GM11168 (cell line): ENCODE measurements around the gene DPH7.
"Not testable (repeated sequence)": the region's sequence is repeated elsewhere in the genome, so short reads cannot be mapped to it uniquely, and the experiment has no call there.

Source experiments
- in situ Hi-C: fragments of 300-500 bp; cut with MboI; formaldehyde crosslinking; loops from one replicate; pipeline ENCODE4 v1.12.0; 2022; ENCODE audit warnings: low sequenced_read_pairs; ENCODE audit not compliant: unreplicated experiment

Gene DPH7

DNA sequence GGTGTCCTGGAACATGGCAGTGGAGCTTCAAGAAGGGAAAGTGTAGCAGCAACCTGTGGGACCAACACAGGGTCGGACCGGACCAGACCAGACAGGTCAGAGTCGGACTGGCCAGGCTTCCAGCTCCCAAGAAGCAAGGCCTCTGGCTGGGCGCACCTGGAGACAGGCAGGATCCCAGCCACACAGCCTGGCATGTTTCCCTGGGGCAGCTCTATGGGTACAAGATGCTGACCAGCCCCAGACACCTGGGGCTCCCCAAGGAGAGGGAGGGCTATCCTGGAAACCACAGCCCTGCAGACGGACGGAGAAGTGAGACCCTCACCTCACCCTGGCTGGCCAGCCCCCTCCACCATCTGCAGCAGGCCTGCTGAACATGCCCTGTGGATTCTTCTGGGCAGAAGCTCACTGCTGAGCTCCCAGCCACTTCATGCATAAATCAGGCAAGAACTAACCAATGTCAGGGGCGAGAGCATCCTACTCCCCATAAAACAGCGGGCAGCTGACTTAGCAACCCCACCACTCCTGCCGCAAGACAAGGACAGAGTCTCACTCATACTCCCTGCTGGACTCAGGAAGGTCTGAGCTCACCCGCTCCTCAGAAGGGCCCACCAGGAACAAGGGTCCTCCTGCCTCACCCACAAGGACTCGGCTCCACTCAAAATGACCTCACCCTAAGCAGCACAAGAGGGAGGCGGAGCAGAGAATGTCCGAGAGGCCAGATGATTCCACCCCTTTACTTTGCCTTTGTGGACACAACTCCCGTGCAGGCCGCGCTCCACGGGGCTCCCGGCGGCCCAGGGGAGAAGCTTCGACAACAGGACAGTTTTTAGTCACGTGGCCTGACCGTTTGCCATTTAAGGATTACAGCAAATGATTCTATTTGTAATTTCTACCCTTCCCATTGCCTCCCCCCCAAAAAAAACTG, 2.9 kb upstream of the DPH7 start:
- in situ Hi-C loops, result no loop called here

GRCh38 chr9:137580954-137581322, 2.2 kb upstream of the DPH7 start:
- in situ Hi-C loops, result no loop called here

DNA sequence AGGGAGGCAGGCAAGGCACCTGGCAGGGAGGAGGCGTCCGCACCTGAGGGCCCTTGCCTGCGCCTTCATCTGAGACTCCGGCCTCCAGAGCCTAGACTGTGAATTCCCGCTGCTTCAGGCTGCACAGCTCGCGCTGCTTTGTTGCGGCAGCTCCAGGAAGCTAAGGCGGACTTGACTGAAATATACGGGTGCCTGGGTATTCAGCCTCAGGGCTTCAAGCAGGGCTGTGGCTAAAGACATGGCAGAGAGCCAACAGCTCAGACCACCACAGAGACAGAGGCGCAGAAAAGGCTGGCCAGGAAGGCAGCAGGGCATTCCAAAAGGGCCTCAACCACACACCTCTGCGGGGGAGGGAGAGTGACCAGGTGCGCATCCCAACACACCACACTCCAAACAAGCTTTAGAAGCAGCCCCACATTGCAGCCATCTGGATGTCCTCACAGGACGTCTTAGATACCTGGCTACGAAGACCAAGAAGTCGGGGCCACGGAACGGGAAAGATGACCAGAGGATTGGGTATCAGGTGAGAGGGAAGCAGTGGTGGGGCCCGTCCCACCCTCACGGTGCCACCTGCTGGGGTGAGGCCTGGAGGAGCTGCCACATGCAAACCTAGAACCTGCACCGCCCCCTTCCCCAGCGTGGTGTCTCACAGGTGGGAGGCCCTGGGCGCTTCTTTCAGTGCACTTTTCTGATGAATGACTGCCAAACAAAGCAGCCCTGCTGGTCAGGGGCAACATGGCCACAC, 1.7 kb upstream of the DPH7 start:
- in situ Hi-C loops, result no loop called here

- in situ Hi-C loops, result no loop called here
Measured at GRCh38 chr9:137579259-137579604, 507 bp upstream of the DPH7 start.

DNA sequence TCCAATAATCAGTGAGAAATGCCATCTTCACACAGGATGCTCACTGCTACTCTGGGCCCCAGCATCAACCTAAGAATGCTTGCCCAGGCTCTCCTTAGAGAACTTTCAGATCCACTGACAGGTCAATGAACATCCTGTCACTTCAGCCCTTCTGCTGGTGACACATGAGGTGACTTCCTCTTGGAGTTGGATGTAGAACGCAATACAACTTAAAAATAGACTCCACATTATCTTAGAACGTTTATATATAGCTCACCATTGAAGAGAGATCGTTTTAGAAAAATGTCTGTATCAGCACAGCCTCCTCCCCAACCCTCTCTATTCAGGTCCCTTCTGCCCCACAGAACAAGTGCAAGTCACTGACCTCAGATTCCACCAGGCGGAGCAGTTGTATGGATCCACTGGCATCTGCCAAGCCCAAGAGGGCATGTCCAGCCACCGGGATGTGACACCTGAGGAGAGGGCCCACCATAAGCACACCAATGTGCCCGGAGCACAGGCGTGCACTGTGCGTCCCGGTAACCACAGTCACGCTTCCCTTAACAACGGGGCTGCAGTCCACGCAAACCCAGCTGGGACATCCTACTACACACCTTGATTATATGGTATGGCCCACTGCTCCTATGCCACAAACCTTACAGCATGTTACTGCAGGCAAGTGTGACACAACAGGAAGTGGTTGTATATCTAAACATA, 2.9 kb downstream of the DPH7 start:
- in situ Hi-C loops, result no loop called here

GRCh38 chr9:137575364-137575715, 3.4 kb downstream of the DPH7 start:
- in situ Hi-C loops, result no loop called here

DNA sequence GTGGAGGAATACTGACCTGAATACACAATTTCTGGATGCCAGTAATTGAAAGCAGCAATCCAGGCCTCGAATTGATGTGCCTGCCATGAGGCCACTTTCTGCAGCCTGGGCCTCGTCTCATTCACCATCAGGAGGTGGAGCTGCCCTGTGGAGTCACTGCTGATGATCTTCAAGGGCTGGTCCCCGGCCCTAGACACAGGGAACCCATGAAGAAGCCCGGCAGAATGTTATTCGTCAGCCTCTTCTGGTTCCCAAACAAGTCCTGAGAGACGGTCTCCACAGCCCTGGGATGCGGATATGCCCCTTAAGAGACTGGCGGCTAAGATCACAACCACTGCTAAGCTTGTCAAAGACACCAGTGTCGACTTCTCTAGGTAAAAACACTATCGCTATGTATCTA, 4.5 kb downstream of the DPH7 start:
- in situ Hi-C loops, result no loop called here

DNA sequence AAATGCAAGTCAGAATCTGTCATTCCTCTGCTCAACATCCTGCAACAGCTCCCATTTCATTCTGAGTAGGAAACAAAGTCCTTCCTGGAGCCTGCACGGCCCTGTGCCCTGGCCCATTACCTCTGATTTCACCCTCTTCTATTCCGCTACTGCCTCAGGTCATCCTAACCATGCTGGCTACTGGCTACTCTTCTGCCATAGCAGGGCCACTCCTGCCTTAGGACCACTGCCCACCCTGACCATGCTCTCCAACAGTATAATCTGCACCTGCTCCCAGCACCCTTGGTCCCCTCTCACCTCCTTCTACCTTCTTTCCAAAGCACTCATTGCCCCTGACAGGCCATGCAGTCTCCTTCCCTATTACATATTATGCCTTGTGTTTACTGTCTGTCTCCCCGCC, 8.2 kb downstream of the DPH7 start:
- in situ Hi-C loops, result no loop called here

DNA sequence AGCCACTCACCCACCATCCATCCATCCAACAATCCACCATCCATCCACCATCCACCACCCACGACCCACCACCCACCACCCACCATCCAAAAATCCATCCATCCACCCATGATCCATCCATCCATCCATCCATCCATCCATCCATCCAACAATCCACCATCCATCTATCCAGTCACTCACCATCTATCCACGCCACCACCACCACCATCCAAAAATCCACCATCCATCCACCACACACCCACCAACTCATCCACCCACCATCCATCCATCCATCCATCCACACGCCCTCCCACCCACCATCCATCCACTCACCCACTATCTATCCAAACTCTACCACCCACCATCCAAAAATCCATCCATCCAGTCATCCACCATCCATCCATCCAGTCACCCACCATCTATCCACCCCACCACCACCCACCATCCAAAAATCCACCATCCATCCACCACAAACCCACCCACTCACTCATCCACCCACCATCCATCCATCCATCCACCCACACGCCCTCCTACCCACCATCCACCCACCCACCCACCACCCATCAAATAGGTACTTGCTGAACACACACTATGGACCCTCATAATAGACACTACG, 9.0 kb downstream of the DPH7 start:
- in situ Hi-C loops, result no loop called here

DNA sequence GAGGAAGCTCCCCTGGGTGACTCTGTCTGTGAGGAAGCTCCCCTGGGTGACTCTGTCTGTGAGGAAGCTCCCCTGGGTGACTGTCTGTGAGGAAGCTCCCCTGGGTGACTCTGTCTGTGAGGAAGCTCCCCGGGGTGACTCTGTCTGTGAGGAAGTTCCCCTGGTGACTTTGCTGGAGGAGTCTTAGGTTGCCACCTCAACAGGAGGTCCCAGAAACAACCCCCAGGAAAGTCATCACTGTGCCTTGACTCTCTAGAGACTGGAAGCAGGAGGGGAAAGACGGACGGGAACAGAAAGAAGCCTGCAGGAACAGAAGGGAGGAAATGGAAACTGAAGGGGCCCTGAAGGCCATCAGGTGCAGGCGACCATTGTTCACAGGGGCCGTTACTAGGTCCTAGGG, 10.3 kb downstream of the DPH7 start:
- in situ Hi-C loops, result not testable (repeated sequence)

DNA sequence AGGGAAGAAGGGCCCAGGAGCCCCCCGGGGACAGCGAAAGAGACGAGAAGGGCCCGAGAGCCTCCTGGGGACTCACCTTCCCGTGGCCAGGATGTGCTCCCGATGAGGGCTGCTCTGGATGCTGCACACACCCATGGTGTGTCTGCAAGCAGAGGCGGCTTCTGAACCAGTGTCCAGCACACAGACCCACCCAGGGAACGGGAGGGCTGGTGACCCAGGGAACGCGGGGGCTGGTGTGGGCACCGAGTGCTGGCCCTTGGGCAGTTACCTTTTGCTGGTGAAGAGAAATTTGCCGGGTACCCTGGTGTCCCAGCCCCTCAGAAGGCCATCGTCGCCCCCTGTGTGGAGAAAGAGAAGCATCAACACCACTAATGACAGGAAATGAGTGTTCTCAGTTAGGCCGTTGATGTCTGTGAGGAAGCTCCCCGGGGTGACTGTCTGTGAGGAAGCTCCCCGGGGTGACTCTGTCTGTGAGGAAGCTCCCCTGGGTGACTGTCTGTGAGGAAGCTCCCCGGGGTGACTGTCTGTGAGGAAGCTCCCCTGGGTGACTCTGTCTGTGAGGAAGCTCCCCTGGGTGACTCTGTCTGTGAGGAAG, 13.8 kb downstream of the DPH7 start:
- in situ Hi-C loops, result no loop called here

DNA sequence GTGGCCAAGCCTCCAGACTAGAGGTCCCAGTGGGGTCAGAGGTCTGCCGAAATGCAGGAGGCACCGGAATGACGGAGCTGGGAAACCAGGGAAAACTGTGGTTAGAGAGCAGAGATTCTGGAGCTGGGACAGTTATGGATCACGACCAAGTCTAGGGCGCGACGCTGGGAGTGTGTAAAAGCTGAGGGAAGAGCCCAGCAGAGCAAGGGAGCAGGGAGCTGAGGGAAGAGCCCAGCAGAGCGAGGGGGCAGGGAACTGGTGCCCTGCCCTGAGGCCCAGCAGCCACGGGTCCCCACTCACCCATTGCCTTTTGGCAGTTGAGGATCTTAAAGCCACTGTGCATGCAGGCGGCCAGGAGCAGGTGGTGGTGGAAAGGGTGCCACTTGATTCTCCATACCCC, 14.6 kb downstream of the DPH7 start:
- in situ Hi-C loops, result no loop called here

- in situ Hi-C loops, result no loop called here
Measured at GRCh38 chr9:137558127-137558526, 20.6 kb downstream of the DPH7 start.

- in situ Hi-C loops, result no loop called here
Measured at GRCh38 chr9:137556069-137556838, 22.5 kb downstream of the DPH7 start.

DNA sequence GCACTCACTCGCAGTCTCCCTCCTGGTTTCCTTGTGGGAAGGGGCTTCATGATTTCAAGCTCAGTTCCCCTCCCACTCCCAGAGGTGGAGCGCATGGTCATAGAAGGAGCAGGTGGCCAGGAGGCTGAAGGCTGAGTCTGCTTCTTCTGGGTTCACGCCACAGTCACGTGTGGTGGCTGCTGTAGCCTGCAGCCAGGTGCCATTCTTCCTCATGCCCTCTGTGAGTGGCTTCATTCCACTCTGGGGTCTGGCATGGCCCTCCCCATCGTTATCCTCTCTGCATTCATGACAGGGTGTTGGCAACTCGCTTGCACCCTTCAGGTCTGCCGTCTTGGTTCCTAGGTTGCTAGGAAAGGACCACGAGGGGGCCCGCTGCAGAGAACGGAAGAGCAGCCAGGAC, 23.5 kb downstream of the DPH7 start:
- in situ Hi-C loops, result no loop called here

DNA sequence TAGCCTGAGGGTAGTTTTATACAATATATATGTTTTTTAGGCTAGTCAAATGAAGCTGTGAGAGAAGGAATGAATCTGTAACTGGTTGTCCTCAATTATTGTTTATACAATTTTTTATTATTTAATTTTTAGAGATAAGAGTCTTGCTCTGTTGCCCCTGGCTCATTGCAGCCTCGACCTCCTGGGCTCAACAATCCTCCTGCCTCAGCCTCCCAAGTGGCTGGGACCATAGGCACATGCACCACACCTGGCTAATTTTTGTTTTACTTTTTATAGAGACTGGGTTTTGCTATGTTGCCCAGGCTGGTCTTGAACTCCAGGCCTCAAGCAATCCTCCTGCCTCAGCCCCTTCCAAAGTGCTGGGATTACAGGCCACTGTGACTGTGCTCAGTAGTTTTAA, 24.4 kb downstream of the DPH7 start:
- in situ Hi-C loops, result no loop called here

GRCh38 chr9:137553654-137554053, 25.1 kb downstream of the DPH7 start:
- in situ Hi-C loops, result not testable (repeated sequence)

GRCh38 chr9:137552022-137552768, 26.5 kb downstream of the DPH7 start:
- in situ Hi-C loops, result no loop called here
